Peyer's patch (tissue), 4 donors: ENCODE results near the gene SLC44A5.

ENCODE experiments used
- POLR2A ChIP-seq, 2 donors: fragments of 450-650 bp; IDR thresholded peaks; one replicate each; pipeline ENCODE4 v1.5.1; 2017; ENCODE audit warnings: antibody characterized with exemption in 2 of 2, mild to moderate bottlenecking in 2 of 2, moderate library complexity in 2 of 2
- TF ChIP-seq, protein P1 (sequence below), 6 experiments: fragments of 450-650 bp in 4 of 6; fragments of 200-600 bp in 2 of 6; sonication (generic) in 1 of 6; IDR thresholded peaks; one replicate each; pipeline ENCODE4 v1.5.1; 2017 to 2019; ENCODE audit warnings: antibody characterized with exemption in 6 of 6, mild to moderate bottlenecking in 3 of 6, moderate library complexity in 1 of 6

DNA sequence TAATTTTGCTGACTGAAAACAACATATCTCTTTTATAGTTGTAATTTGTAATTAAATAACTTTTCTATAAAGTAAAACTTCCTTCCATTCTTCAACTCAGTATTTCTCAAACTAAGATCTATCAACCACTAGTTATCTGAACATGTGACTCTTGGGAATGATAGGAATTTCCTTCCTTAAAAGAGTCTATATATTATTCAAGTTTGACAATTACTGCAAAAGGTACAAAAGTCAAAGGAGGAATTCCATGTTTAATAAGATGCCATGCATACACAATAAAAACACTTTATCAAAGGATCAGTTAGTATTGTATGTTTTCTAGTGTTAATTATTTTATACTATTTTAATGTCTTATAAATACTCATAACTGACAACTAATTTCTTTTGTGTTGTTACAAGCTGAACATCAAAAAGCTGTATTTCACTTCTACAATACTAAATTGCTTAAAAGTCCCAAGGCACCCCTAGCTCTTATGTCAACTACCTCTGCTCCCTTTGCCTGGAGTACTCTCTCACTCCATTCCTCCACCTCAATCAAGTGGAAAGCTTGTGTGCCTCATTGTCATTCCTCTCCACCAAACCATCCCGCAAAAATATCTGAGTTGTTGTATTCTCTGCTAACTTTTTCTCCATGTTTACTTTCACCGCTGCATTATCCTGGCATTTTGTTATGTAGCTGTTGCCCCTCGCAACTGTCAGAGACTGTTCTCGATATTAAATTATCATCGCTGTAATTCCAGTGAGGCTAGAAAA, 67.9 kb downstream of the SLC44A5 start:
- TF ChIP-seq, protein P1, sequence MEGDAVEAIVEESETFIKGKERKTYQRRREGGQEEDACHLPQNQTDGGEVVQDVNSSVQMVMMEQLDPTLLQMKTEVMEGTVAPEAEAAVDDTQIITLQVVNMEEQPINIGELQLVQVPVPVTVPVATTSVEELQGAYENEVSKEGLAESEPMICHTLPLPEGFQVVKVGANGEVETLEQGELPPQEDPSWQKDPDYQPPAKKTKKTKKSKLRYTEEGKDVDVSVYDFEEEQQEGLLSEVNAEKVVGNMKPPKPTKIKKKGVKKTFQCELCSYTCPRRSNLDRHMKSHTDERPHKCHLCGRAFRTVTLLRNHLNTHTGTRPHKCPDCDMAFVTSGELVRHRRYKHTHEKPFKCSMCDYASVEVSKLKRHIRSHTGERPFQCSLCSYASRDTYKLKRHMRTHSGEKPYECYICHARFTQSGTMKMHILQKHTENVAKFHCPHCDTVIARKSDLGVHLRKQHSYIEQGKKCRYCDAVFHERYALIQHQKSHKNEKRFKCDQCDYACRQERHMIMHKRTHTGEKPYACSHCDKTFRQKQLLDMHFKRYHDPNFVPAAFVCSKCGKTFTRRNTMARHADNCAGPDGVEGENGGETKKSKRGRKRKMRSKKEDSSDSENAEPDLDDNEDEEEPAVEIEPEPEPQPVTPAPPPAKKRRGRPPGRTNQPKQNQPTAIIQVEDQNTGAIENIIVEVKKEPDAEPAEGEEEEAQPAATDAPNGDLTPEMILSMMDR (IDR thresholded peaks at IDR 0.05), result no peak
- TF ChIP-seq POLR2A (IDR thresholded peaks at IDR 0.05), result no peak
